Measurements from ENCODE around the gene DCDC1.

DCDC1 gene

DNA sequence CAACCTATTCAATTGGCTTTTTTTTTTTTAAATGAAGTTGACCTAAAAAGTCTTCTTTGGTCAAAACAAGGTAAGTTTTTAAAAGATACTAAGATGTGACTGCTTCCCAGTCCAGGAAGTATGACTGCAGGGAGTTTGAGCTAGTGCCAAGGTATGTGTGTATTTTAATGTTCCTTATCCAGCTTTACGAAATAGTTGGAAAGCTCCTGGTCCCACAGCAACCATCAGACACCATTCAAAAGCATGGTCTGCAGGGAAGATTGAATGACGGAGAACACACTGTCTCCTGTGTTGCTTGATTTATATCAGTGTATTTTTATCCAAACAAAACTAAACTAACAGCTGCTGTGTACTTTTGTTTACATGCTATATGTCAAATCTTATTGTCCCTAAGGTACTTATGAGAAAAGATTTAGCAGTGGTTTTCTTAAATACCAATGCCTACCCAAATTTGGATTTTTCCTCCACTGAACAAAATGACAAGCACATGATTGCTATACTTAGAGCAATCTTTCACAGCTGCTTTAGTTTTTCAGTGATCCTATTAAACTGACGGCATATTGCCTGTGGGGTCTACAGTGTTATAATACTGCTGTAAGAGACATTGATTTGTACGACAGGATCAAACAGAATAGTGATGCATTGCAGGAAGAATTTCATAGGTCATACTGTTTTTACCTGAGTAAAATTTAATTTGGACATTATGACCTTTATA is 122.9 kb downstream of the DCDC1 start:
- no peak overlapping the region for H3K4me3 ChIP-seq (ENCODE audit: low read depth, low read length)
- in situ Hi-C loops (cut with HindIII; ENCODE audit: low sequenced_read_pairs), result no loop called here
- DNase-seq (ENCODE audit: low read depth), result peak; percentile 49
- TF ChIP-seq, protein P1, sequence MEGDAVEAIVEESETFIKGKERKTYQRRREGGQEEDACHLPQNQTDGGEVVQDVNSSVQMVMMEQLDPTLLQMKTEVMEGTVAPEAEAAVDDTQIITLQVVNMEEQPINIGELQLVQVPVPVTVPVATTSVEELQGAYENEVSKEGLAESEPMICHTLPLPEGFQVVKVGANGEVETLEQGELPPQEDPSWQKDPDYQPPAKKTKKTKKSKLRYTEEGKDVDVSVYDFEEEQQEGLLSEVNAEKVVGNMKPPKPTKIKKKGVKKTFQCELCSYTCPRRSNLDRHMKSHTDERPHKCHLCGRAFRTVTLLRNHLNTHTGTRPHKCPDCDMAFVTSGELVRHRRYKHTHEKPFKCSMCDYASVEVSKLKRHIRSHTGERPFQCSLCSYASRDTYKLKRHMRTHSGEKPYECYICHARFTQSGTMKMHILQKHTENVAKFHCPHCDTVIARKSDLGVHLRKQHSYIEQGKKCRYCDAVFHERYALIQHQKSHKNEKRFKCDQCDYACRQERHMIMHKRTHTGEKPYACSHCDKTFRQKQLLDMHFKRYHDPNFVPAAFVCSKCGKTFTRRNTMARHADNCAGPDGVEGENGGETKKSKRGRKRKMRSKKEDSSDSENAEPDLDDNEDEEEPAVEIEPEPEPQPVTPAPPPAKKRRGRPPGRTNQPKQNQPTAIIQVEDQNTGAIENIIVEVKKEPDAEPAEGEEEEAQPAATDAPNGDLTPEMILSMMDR (IDR thresholded peaks at IDR 0.05; ENCODE audit: low read depth, low read length, missing control alignments), result no peak

DNA sequence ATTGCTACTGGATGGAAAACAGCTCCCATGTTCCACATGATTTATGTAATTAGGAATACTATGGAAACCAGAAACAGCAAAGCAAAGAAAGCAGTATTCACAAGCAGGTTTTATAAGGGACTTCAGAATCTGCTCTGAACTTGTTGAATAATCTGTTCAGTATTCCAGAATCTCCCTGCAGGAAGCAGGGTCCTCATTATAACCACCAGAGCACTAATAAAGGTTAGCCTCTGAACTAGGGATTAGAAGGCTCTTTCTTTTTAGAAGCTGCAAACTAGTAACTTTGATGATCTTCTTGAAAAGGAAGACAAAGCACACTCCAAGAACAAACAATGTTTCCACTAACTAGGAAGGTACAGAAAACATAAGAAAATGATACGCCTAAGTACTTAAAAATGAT is 125.8 kb downstream of the DCDC1 start:
- TF ChIP-seq, protein P1 (IDR thresholded peaks at IDR 0.05; ENCODE audit: low read depth, low read length, missing control alignments), result no peak
- in situ Hi-C loops (cut with HindIII; ENCODE audit: low sequenced_read_pairs), result no loop called here
- no peak overlapping the region for H3K4me3 ChIP-seq (ENCODE audit: low read depth, low read length)
- no peak for DNase-seq (ENCODE audit: low read depth)

- in situ Hi-C loops (cut with HindIII; ENCODE audit: low sequenced_read_pairs), result no loop called here
- no peak overlapping the region for H3K4me3 ChIP-seq (ENCODE audit: low read depth, low read length)
- TF ChIP-seq, protein P1 (IDR thresholded peaks at IDR 0.05; ENCODE audit: low read depth, low read length, missing control alignments), result peak; percentile 65
- DNase-seq (ENCODE audit: low read depth), result peak; percentile 62
Measured at GRCh38 chr11:31240340-31240904, 129.1 kb downstream of the DCDC1 start.

DNA sequence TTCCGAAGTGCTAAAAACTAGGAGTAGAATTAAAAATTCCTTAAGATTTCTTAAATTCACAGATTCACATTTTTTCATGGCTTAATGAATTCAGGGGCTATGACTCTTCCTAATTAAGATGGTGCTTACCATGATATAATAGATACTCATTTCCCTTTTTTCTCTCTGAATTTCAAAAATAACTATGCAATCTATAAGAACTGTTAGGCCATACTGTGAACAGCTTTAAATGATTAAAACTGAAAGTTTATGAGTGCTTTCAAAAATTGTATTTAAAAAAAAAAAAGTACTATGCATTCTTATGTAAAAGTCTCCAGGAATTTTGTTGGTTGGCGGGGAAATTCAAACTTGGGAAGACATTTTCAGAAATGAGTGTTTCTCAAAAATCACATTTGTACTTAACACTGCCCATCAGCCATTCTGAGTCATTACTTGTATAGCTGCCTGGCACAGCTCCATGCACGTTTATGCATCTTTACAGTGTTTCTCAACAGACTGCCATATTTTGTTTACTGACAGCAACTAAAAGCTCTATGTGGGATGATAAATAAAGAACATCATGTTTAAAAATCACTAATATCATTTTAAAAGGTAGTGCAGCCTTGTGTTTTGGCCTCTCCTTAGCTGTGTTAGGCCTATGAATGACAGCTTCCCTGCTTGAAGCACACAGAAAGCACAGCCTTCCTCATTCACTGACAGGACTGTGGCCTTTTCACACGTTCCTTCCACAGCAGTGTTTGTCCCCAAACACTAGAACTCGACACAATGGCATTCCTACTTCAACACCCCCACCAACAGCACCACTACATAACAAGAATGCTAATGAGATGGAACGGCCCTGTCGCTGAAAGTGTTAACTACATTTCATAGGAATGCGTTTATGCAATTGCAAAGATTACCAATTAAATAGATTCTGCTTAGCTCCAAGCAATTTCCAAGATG is 131.4 kb downstream of the DCDC1 start:
- in situ Hi-C loops (cut with HindIII; ENCODE audit: low sequenced_read_pairs), result no loop called here
- TF ChIP-seq, protein P1 (IDR thresholded peaks at IDR 0.05; ENCODE audit: low read depth, low read length, missing control alignments), result no peak
- H3K4me3 ChIP-seq (ENCODE audit: low read depth, low read length), result no peak overlapping the region
- no peak for DNase-seq (ENCODE audit: low read depth)

GRCh38 chr11:31236143-31236542 is 133.4 kb downstream of the DCDC1 start:
- H3K4me3 ChIP-seq (ENCODE audit: low read depth, low read length), result no peak overlapping the region
- DNase-seq (ENCODE audit: low read depth), result no peak
- TF ChIP-seq, protein P1 (IDR thresholded peaks at IDR 0.05; ENCODE audit: low read depth, low read length, missing control alignments), result peak; percentile 13
- in situ Hi-C loops (cut with HindIII; ENCODE audit: low sequenced_read_pairs), result no loop called here

DNA sequence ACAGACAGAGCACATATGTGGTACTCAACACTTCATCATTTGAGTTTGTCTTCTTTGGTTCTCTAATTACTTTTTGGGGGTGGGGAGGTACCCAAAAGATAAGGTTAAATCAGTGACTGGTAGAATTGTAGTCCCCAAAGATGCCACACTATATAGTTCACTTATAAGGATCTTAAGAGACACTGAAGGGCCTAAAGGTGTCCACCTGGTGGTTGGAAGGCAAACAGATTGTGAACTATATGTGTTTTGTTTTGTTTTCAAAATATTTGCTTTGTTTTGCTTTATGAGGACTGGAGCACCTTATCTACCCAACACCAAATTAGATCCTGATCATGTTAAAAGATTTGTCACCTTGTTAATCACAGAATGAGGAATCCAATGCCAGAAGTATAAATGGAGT is 136.1 kb downstream of the DCDC1 start:
- in situ Hi-C loops (cut with HindIII; ENCODE audit: low sequenced_read_pairs), result no loop called here
- TF ChIP-seq, protein P1 (IDR thresholded peaks at IDR 0.05; ENCODE audit: low read depth, low read length, missing control alignments), result peak; percentile 49
- DNase-seq (ENCODE audit: low read depth), result no peak
- no peak overlapping the region for H3K4me3 ChIP-seq (ENCODE audit: low read depth, low read length)

Data from astrocyte of the cerebellum (primary cell).